Epithelial cell of prostate (primary cell): ENCODE data around the gene PGAP2.
"Not testable (repeated sequence)": the region's sequence is repeated elsewhere in the genome, so short reads cannot be mapped to it uniquely, and the experiment has no call there.

ENCODE experiments used
- DNase-seq: peaks from one replicate; pipeline ENCODE4 v3.0.0-alpha.2; 2011; ENCODE audit warnings: low read depth, low spot score
- H3K27ac ChIP-seq: fragments of 450-650 bp; 2 replicates; pipeline ENCODE4 v1.5.1; 2017; ENCODE audit warnings: mild to moderate bottlenecking

Gene PGAP2

GRCh38 chr11:3853899-3854659 lies 45.7 kb downstream of the PGAP2 start:
- DNase-seq = no peak
- H3K27ac ChIP-seq = peak overlapping the region; percentile 84

GRCh38 chr11:3854660-3854976 lies 46.3 kb downstream of the PGAP2 start:
- peak overlapping the region; percentile 84 for H3K27ac ChIP-seq
- no peak for DNase-seq

- H3K27ac ChIP-seq = peak within 1 kb of the TSS; percentile 84
- DNase-seq = peak; percentile 53
Observed at GRCh38 chr11:3854977-3855807, 46.8 kb downstream of the PGAP2 start, which contains the start of gene STIM1. STIM1 (plus strand) TSS chr11:3855664; CDS start chr11:3856271, 607 bp downstream.

- peak overlapping the region; percentile 84 for H3K27ac ChIP-seq
- DNase-seq = no peak
Observed at GRCh38 chr11:3855808-3856491, 47.6 kb downstream of the PGAP2 start.

- no peak overlapping the region for H3K27ac ChIP-seq
- no peak for DNase-seq
Observed at GRCh38 chr11:3856856-3857553, 48.6 kb downstream of the PGAP2 start.

GRCh38 chr11:3857628-3858027 lies 49.3 kb downstream of the PGAP2 start:
- DNase-seq = no peak
- no peak overlapping the region for H3K27ac ChIP-seq

GRCh38 chr11:3859373-3859881 lies 51.1 kb downstream of the PGAP2 start:
- H3K27ac ChIP-seq = no peak overlapping the region
- DNase-seq = no peak

- H3K27ac ChIP-seq = no peak overlapping the region
- DNase-seq = no peak
Observed at GRCh38 chr11:3860375-3860774, 52.0 kb downstream of the PGAP2 start.

GRCh38 chr11:3860898-3861393 lies 52.6 kb downstream of the PGAP2 start:
- not testable (repeated sequence) for DNase-seq, H3K27ac ChIP-seq

- no peak overlapping the region for H3K27ac ChIP-seq
- DNase-seq = no peak
Observed at GRCh38 chr11:3861683-3862082, 53.3 kb downstream of the PGAP2 start.

- no peak for DNase-seq
- H3K27ac ChIP-seq = peak overlapping the region; percentile 81
Observed at GRCh38 chr11:3865388-3866193, 57.2 kb downstream of the PGAP2 start.

GRCh38 chr11:3866206-3866605 lies 57.8 kb downstream of the PGAP2 start:
- peak overlapping the region; percentile 81 for H3K27ac ChIP-seq
- DNase-seq = no peak

GRCh38 chr11:3866836-3867208 lies 58.5 kb downstream of the PGAP2 start:
- H3K27ac ChIP-seq = peak overlapping the region; percentile 81
- DNase-seq = no peak

GRCh38 chr11:3867209-3868091 lies 59.1 kb downstream of the PGAP2 start:
- DNase-seq = no peak
- H3K27ac ChIP-seq = peak overlapping the region; percentile 81

GRCh38 chr11:3873712-3874349 lies 65.5 kb downstream of the PGAP2 start:
- H3K27ac ChIP-seq = no peak overlapping the region
- DNase-seq = no peak
